Measurements from ENCODE around the gene TRIM39. TPM values are rescaled to one million over a fixed set of nuclear protein-coding genes. Genes with fewer than 3 reads are reported as not detected.
A peak's percentile ranks its signal among the peaks of the same experiment; 100 is the strongest.

Gene TRIM39
- total and polyA plus RNA-seq, 2 of the 13 experiments (the other 11 are each of a cell fraction or from before 2014, with no cell fraction given): 7.7 to 14.6 TPM

DNA sequence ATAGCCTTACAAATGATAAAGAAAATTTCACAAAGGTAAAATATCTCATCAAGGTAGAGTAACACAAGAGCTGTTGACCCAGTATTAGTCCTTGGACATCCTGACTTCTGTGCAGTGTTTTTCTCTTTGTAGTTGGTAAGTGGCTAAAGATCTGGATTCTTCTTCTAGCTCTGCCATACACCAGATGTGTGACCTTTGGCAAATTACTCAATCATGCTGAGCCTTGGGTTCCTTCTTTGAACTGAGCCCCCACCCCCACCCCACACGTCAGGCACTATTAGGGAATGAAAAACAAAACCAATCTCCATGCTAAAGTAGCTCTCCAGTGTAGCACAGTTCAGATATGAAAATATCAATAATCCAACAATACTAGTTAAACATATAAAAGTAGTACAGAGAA, 15.1 kb upstream of the TRIM39 start (continued):
- TF ChIP-seq, protein P1, sequence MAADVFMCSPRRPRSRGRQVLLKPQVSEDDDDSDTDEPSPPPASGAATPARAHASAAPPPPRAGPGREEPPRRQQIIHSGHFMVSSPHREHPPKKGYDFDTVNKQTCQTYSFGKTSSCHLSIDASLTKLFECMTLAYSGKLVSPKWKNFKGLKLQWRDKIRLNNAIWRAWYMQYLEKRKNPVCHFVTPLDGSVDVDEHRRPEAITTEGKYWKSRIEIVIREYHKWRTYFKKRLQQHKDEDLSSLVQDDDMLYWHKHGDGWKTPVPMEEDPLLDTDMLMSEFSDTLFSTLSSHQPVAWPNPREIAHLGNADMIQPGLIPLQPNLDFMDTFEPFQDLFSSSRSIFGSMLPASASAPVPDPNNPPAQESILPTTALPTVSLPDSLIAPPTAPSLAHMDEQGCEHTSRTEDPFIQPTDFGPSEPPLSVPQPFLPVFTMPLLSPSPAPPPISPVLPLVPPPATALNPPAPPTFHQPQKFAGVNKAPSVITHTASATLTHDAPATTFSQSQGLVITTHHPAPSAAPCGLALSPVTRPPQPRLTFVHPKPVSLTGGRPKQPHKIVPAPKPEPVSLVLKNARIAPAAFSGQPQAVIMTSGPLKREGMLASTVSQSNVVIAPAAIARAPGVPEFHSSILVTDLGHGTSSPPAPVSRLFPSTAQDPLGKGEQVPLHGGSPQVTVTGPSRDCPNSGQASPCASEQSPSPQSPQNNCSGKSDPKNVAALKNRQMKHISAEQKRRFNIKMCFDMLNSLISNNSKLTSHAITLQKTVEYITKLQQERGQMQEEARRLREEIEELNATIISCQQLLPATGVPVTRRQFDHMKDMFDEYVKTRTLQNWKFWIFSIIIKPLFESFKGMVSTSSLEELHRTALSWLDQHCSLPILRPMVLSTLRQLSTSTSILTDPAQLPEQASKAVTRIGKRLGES (CRISPR knock-in tag; IDR thresholded peaks at IDR 0.05; ENCODE audit: borderline replicate concordance): no peak
- peak; percentile 35; the same call in 1 of the 2 replicates for TF ChIP-seq ZMYM4 (CRISPR knock-in tag; IDR thresholded peaks at IDR 0.05)
- TF ChIP-seq AGO1 (IDR thresholded peaks at IDR 0.05; ENCODE audit: low read depth, low read length, poor library complexity, severe bottlenecking): no peak
- TF ChIP-seq, protein P2, sequence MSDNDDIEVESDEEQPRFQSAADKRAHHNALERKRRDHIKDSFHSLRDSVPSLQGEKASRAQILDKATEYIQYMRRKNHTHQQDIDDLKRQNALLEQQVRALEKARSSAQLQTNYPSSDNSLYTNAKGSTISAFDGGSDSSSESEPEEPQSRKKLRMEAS (IDR thresholded peaks at IDR 0.05): 0 out of 2 replicates have a peak, but pooled peaks have one; percentile 16
- TF ChIP-seq, protein P3, sequence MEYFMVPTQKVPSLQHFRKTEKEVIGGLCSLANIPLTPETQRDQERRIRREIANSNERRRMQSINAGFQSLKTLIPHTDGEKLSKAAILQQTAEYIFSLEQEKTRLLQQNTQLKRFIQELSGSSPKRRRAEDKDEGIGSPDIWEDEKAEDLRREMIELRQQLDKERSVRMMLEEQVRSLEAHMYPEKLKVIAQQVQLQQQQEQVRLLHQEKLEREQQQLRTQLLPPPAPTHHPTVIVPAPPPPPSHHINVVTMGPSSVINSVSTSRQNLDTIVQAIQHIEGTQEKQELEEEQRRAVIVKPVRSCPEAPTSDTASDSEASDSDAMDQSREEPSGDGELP (IDR thresholded peaks at IDR 0.05; ENCODE audit: borderline replicate concordance, low read depth): peak; percentile 58; the same call in 1 of the 2 replicates
- peak; percentile 87 for TF ChIP-seq HNF4G (IDR thresholded peaks at IDR 0.05; ENCODE audit: borderline replicate concordance, low read depth, low read length)
- TF ChIP-seq HNF4G (CRISPR knock-in tag; IDR thresholded peaks at IDR 0.05; ENCODE audit: borderline replicate concordance, low read depth): no peak
- no peak for TF ChIP-seq SMARCC2 (IDR thresholded peaks at IDR 0.05)
- TF ChIP-seq ZSCAN29 (CRISPR knock-in tag; conservative IDR thresholded peaks at IDR 0.05): 0 out of 2 replicates have a peak, but pooled peaks have one; percentile 20
- TF ChIP-seq AGO2 (optimal IDR thresholded peaks at IDR 0.05; ENCODE audit: low read depth, low read length): no peak
- TF ChIP-seq GATAD2A (CRISPR knock-in tag; IDR thresholded peaks at IDR 0.05): peak; percentile 68
- TF ChIP-seq ZSCAN9 (CRISPR knock-in tag; IDR thresholded peaks at IDR 0.05; ENCODE audit: borderline replicate concordance): no peak
- TF ChIP-seq, protein P4, sequence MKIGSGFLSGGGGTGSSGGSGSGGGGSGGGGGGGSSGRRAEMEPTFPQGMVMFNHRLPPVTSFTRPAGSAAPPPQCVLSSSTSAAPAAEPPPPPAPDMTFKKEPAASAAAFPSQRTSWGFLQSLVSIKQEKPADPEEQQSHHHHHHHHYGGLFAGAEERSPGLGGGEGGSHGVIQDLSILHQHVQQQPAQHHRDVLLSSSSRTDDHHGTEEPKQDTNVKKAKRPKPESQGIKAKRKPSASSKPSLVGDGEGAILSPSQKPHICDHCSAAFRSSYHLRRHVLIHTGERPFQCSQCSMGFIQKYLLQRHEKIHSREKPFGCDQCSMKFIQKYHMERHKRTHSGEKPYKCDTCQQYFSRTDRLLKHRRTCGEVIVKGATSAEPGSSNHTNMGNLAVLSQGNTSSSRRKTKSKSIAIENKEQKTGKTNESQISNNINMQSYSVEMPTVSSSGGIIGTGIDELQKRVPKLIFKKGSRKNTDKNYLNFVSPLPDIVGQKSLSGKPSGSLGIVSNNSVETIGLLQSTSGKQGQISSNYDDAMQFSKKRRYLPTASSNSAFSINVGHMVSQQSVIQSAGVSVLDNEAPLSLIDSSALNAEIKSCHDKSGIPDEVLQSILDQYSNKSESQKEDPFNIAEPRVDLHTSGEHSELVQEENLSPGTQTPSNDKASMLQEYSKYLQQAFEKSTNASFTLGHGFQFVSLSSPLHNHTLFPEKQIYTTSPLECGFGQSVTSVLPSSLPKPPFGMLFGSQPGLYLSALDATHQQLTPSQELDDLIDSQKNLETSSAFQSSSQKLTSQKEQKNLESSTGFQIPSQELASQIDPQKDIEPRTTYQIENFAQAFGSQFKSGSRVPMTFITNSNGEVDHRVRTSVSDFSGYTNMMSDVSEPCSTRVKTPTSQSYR (CRISPR knock-in tag; IDR thresholded peaks at IDR 0.05; ENCODE audit: borderline replicate concordance): peak; percentile 89
- TF ChIP-seq, protein P5, sequence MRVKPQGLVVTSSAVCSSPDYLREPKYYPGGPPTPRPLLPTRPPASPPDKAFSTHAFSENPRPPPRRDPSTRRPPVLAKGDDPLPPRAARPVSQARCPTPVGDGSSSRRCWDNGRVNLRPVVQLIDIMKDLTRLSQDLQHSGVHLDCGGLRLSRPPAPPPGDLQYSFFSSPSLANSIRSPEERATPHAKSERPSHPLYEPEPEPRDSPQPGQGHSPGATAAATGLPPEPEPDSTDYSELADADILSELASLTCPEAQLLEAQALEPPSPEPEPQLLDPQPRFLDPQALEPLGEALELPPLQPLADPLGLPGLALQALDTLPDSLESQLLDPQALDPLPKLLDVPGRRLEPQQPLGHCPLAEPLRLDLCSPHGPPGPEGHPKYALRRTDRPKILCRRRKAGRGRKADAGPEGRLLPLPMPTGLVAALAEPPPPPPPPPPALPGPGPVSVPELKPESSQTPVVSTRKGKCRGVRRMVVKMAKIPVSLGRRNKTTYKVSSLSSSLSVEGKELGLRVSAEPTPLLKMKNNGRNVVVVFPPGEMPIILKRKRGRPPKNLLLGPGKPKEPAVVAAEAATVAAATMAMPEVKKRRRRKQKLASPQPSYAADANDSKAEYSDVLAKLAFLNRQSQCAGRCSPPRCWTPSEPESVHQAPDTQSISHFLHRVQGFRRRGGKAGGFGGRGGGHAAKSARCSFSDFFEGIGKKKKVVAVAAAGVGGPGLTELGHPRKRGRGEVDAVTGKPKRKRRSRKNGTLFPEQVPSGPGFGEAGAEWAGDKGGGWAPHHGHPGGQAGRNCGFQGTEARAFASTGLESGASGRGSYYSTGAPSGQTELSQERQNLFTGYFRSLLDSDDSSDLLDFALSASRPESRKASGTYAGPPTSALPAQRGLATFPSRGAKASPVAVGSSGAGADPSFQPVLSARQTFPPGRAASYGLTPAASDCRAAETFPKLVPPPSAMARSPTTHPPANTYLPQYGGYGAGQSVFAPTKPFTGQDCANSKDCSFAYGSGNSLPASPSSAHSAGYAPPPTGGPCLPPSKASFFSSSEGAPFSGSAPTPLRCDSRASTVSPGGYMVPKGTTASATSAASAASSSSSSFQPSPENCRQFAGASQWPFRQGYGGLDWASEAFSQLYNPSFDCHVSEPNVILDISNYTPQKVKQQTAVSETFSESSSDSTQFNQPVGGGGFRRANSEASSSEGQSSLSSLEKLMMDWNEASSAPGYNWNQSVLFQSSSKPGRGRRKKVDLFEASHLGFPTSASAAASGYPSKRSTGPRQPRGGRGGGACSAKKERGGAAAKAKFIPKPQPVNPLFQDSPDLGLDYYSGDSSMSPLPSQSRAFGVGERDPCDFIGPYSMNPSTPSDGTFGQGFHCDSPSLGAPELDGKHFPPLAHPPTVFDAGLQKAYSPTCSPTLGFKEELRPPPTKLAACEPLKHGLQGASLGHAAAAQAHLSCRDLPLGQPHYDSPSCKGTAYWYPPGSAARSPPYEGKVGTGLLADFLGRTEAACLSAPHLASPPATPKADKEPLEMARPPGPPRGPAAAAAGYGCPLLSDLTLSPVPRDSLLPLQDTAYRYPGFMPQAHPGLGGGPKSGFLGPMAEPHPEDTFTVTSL (CRISPR knock-in tag; IDR thresholded peaks at IDR 0.05; ENCODE audit: borderline replicate concordance): peak; percentile 64; the same call in 1 of the 2 replicates
- TF ChIP-seq SAP130 (CRISPR knock-in tag; IDR thresholded peaks at IDR 0.05; ENCODE audit: low read depth): peak; percentile 40
